Measurements from ENCODE around the gene STK32B.

The STK32B gene

GRCh38 chr4:5423670-5424069 is 372.4 kb downstream of the STK32B start:
- DNase-seq: no peak
- Mint-ChIP-seq H3K27me3 (ENCODE audit: low read depth, poor library complexity) (peaks cover 9% of the 10 kb centered on the region), H3K9me3 (peaks cover 4% of the 10 kb centered on the region), H3K4me1 (peaks cover 5% of the 10 kb centered on the region), H3K4me3 (no peak overlapping the region), H3K27ac (no peak overlapping the region), H3K36me3 (ENCODE audit: low read depth) (no peaks in the 10 kb centered on the region)
- TF ChIP-seq CTCF (IDR thresholded peaks at IDR 0.05): no peak

GRCh38 chr4:5424211-5424610 is 372.9 kb downstream of the STK32B start:
- H3K27me3 Mint-ChIP-seq (ENCODE audit: low read depth, poor library complexity): peaks cover 9% of the 10 kb centered on the region
- peaks cover 4% of the 10 kb centered on the region for H3K9me3 Mint-ChIP-seq
- H3K27ac Mint-ChIP-seq: no peak overlapping the region
- TF ChIP-seq CTCF (IDR thresholded peaks at IDR 0.05): no peak
- H3K36me3 Mint-ChIP-seq (ENCODE audit: low read depth): no peaks in the 10 kb centered on the region
- H3K4me3 Mint-ChIP-seq: no peak overlapping the region
- no peak for DNase-seq
- H3K4me1 Mint-ChIP-seq: peaks cover 5% of the 10 kb centered on the region

- peaks cover 9% of the 10 kb centered on the region for H3K27me3 Mint-ChIP-seq (ENCODE audit: low read depth, poor library complexity)
- H3K4me1 Mint-ChIP-seq: peaks cover 5% of the 10 kb centered on the region
- TF ChIP-seq CTCF (IDR thresholded peaks at IDR 0.05): no peak
- no peak overlapping the region for H3K27ac Mint-ChIP-seq
- no peak for DNase-seq
- peaks cover 3% of the 10 kb centered on the region for H3K9me3 Mint-ChIP-seq
- no peak overlapping the region for H3K4me3 Mint-ChIP-seq
- H3K36me3 Mint-ChIP-seq (ENCODE audit: low read depth): no peaks in the 10 kb centered on the region
These were observed 373.6 kb downstream of the STK32B start for GRCh38 chr4:5424901-5425300.

GRCh38 chr4:5429747-5430146 is 378.5 kb downstream of the STK32B start:
- TF ChIP-seq CTCF (IDR thresholded peaks at IDR 0.05): no peak
- Mint-ChIP-seq H3K9me3 (peaks cover 13% of the 10 kb centered on the region), H3K4me3 (no peak overlapping the region), H3K27me3 (ENCODE audit: low read depth, poor library complexity) (peaks cover under 1% of the 10 kb centered on the region), H3K36me3 (ENCODE audit: low read depth) (no peaks in the 10 kb centered on the region), H3K27ac (no peak overlapping the region), H3K4me1 (no peaks in the 10 kb centered on the region)
- no peak for DNase-seq

- H3K36me3 Mint-ChIP-seq (ENCODE audit: low read depth): no peaks in the 10 kb centered on the region
- no peak for TF ChIP-seq CTCF (IDR thresholded peaks at IDR 0.05)
- no peaks in the 10 kb centered on the region for H3K4me1 Mint-ChIP-seq
- no peak for DNase-seq
- no peak overlapping the region for H3K27ac Mint-ChIP-seq
- no peak overlapping the region for H3K4me3 Mint-ChIP-seq
- peaks cover 17% of the 10 kb centered on the region for H3K9me3 Mint-ChIP-seq
- H3K27me3 Mint-ChIP-seq (ENCODE audit: low read depth, poor library complexity): peaks cover 4% of the 10 kb centered on the region
These were observed 381.9 kb downstream of the STK32B start for GRCh38 chr4:5433196-5433595.

- Mint-ChIP-seq H3K9me3 (peaks cover 22% of the 10 kb centered on the region), H3K36me3 (ENCODE audit: low read depth) (no peaks in the 10 kb centered on the region), H3K4me3 (no peak overlapping the region), H3K27ac (no peak overlapping the region), H3K27me3 (ENCODE audit: low read depth, poor library complexity) (peaks cover 5% of the 10 kb centered on the region), H3K4me1 (no peaks in the 10 kb centered on the region)
- no peak for DNase-seq
- no peak for TF ChIP-seq CTCF (IDR thresholded peaks at IDR 0.05)
These were observed 383.9 kb downstream of the STK32B start for GRCh38 chr4:5435201-5435600.

Data from nephron progenitor cell (in vitro differentiated cells).